Measurements from ENCODE around the gene CIDEB.
A peak's percentile ranks its signal among the peaks of the same experiment; 100 is the strongest.

CIDEB gene

GRCh38 chr14:24269368-24269767, 38.4 kb downstream of the CIDEB start:
- no peak for DNase-seq

- DNase-seq, result no peak
These were observed 39.6 kb downstream of the CIDEB start for GRCh38 chr14:24268225-24268624.

- DNase-seq, result no peak
These were observed 40.3 kb downstream of the CIDEB start for GRCh38 chr14:24267516-24267915.

GRCh38 chr14:24266344-24267244, 41.2 kb downstream of the CIDEB start:
- DNase-seq, result no peak

- no peak for DNase-seq
These were observed 43.5 kb downstream of the CIDEB start for GRCh38 chr14:24264298-24264697.

- no peak for DNase-seq
These were observed 43.9 kb downstream of the CIDEB start for GRCh38 chr14:24263848-24264247.

- no peak for DNase-seq
These were observed 44.7 kb downstream of the CIDEB start, which contains the start of gene TGM1 for GRCh38 chr14:24262821-24263733. TSS of gene TGM1 (minus strand) at chr14:24263177. CDS start at chr14:24262352, 825 bp downstream.

- DNase-seq, result no peak
These were observed 45.8 kb downstream of the CIDEB start for GRCh38 chr14:24261969-24262327.

GRCh38 chr14:24261256-24261968, 46.4 kb downstream of the CIDEB start:
- DNase-seq, result no peak

GRCh38 chr14:24260780-24261157, 47.0 kb downstream of the CIDEB start:
- no peak for DNase-seq

GRCh38 chr14:24260026-24260779, 47.6 kb downstream of the CIDEB start:
- DNase-seq, result no peak

GRCh38 chr14:24259282-24260025, 48.3 kb downstream of the CIDEB start:
- DNase-seq, result peak; percentile 62

GRCh38 chr14:24258548-24259265, 49.1 kb downstream of the CIDEB start:
- no peak for DNase-seq

- no peak for DNase-seq
These were observed 49.7 kb downstream of the CIDEB start for GRCh38 chr14:24258119-24258518.

- DNase-seq, result no peak
These were observed 50.8 kb downstream of the CIDEB start for GRCh38 chr14:24256960-24257359.

GRCh38 chr14:24255931-24256711, 51.7 kb downstream of the CIDEB start:
- DNase-seq, result no peak

- DNase-seq, result no peak
These were observed 52.3 kb downstream of the CIDEB start for GRCh38 chr14:24255438-24255837.

Data from femur (tissue), 1 donor.